ENCODE results near the gene R3HDM4. TPM values are rescaled to one million over a fixed set of nuclear protein-coding genes. Genes with fewer than 3 reads are reported as not detected.

R3HDM4 gene
- total RNA-seq, 1 experiment from 2014 or later, result 54.0 TPM

DNA sequence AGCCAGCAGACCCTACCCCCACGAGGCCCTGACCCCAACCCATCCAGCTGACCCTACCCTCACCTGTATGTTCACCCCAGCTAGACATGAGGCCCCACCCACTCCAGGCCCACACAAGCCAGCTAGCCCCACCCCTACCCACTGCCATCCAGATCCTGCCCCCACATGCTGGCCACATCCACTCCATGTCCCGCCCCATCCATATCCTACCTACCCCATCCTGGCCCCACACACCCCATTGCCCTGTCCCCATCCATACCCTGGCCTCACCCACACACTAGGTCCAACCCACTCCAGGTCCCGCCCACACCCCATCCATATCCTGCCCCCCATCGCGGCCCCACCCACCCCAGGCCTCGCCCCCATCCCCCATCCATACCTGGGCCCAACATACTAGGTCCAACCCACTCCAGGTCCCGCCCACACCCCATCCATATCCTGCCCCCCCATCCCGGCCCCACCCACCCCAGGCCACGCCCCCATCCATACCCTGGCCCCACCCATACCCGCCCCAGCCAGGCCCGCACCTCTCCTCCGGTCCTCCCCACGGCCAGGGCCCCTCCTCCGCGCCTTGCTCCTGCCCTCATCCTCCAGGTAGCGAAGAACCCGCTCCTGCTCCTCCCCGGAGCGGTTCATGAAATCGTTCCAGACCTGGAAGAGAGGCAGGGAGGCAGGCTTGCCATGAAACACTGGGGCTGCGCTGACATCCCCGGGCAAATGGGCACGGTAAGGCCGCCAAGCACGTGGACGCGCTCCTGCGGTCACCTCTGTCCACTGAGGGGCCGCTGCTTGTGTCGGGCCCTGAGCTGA lies 12.5 kb downstream of the R3HDM4 start:
- BruUV-seq (replicated peaks), result no TSS peak
- Mint-ChIP-seq H3K4me3 (ENCODE audit: low read depth, unreplicated experiment) (no peak overlapping the region), H3K27me3 (ENCODE audit: unreplicated experiment) (no peaks in the 10 kb centered on the region), H3K4me1 (ENCODE audit: low read depth, unreplicated experiment) (no peaks in the 10 kb centered on the region), H3K27ac (ENCODE audit: unreplicated experiment) (no peak overlapping the region), H3K9me3 (ENCODE audit: low read depth, unreplicated experiment) (no peaks in the 10 kb centered on the region), H3K36me3 (ENCODE audit: insufficient read depth, unreplicated experiment) (peaks cover 38% of the 10 kb centered on the region)
- CTCF ChIA-PET, result no interaction called here
- no peak for DNase-seq
- TF ChIP-seq, protein P1, sequence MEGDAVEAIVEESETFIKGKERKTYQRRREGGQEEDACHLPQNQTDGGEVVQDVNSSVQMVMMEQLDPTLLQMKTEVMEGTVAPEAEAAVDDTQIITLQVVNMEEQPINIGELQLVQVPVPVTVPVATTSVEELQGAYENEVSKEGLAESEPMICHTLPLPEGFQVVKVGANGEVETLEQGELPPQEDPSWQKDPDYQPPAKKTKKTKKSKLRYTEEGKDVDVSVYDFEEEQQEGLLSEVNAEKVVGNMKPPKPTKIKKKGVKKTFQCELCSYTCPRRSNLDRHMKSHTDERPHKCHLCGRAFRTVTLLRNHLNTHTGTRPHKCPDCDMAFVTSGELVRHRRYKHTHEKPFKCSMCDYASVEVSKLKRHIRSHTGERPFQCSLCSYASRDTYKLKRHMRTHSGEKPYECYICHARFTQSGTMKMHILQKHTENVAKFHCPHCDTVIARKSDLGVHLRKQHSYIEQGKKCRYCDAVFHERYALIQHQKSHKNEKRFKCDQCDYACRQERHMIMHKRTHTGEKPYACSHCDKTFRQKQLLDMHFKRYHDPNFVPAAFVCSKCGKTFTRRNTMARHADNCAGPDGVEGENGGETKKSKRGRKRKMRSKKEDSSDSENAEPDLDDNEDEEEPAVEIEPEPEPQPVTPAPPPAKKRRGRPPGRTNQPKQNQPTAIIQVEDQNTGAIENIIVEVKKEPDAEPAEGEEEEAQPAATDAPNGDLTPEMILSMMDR (IDR thresholded peaks at IDR 0.05; ENCODE audit: unreplicated experiment), result no peak
- intact Hi-C loops (cut with micrococcal nuclease; ENCODE audit: unreplicated experiment), result no loop called here

- no peak overlapping the region for H3K4me3 Mint-ChIP-seq (ENCODE audit: low read depth, unreplicated experiment)
- CTCF ChIA-PET, result no interaction called here
- no peak overlapping the region for H3K27ac Mint-ChIP-seq (ENCODE audit: unreplicated experiment)
- no peaks in the 10 kb centered on the region for H3K27me3 Mint-ChIP-seq (ENCODE audit: unreplicated experiment)
- DNase-seq, result no peak
- H3K36me3 Mint-ChIP-seq (ENCODE audit: insufficient read depth, unreplicated experiment), result peaks cover 41% of the 10 kb centered on the region
- intact Hi-C loops (cut with micrococcal nuclease; ENCODE audit: unreplicated experiment), result no loop called here
- no peaks in the 10 kb centered on the region for H3K9me3 Mint-ChIP-seq (ENCODE audit: low read depth, unreplicated experiment)
- TF ChIP-seq, protein P1 (IDR thresholded peaks at IDR 0.05; ENCODE audit: unreplicated experiment), result no peak
- BruUV-seq (replicated peaks), result no TSS peak
- no peaks in the 10 kb centered on the region for H3K4me1 Mint-ChIP-seq (ENCODE audit: low read depth, unreplicated experiment)
Observed at GRCh38 chr19:900043-900301, 13.0 kb downstream of the R3HDM4 start.

DNA sequence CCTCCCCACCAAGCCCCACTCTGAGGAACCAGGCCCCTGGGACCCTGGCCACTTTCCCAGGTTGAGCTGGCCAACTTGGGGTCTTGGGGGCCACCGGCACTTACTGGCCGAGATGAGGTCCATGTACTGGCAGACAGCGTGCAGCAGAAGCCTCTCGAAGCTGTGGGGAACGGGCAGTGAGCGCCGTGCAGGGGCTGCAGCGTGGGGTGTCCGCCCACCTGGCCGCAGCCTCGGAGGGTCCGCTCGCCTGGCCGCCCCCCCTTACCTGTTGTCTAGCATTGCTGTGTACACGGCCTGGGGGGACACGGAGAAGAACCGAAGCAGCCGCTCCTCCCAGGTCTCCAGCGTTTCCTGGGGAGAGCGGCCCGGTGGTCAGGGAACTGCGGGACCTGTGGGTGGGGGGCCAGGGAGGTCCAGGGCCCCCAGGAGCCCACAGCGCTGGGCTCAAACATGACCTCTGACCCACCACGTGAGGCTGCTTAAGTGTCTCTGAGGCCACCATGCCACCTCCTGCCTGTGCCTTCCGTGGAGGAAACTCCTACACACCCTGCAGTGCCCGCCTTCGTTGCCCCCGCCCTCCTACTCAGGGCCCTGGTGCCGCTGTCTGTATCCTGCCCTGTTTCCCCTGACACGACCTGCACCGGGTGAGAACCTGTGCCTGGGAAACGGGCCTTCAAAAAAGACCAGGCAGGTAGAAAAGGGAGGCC lies 13.5 kb downstream of the R3HDM4 start:
- Mint-ChIP-seq H3K36me3 (ENCODE audit: insufficient read depth, unreplicated experiment) (peaks cover 41% of the 10 kb centered on the region), H3K27me3 (ENCODE audit: unreplicated experiment) (no peaks in the 10 kb centered on the region), H3K9me3 (ENCODE audit: low read depth, unreplicated experiment) (no peaks in the 10 kb centered on the region), H3K27ac (ENCODE audit: unreplicated experiment) (no peak overlapping the region), H3K4me1 (ENCODE audit: low read depth, unreplicated experiment) (no peaks in the 10 kb centered on the region), H3K4me3 (ENCODE audit: low read depth, unreplicated experiment) (no peak overlapping the region)
- no TSS peak for BruUV-seq (replicated peaks)
- intact Hi-C loops (cut with micrococcal nuclease; ENCODE audit: unreplicated experiment), result no loop called here
- DNase-seq, result no peak
- TF ChIP-seq, protein P1 (IDR thresholded peaks at IDR 0.05; ENCODE audit: unreplicated experiment), result no peak
- CTCF ChIA-PET, result interaction anchor here (0.7 kb wide), 1 partner anchor 86 kb away, joined by 4 read pairs; no protein-coding TSS in a partner anchor

DNA sequence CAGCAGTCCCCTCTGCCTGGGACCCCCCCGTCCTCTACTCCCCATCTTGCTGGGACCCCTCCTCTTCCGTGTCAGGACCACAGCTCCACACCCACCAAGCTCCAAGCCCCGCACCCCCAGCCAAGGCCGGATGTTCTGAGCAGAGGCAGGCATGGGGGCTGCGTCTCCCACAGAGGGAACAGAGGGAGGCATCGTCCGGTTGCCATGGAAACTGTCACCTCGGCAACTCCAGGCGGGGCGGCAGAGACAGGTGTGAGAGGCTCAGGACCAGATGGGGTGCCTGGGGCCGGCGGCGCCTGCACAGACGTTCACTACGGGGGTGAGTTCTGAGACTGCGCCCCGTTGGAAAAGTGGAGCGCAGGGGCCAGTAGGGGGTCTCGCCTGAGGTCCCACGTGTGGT lies 14.4 kb downstream of the R3HDM4 start:
- H3K27me3 Mint-ChIP-seq (ENCODE audit: unreplicated experiment), result no peaks in the 10 kb centered on the region
- no peak overlapping the region for H3K4me3 Mint-ChIP-seq (ENCODE audit: low read depth, unreplicated experiment)
- TF ChIP-seq, protein P1 (IDR thresholded peaks at IDR 0.05; ENCODE audit: unreplicated experiment), result no peak
- H3K36me3 Mint-ChIP-seq (ENCODE audit: insufficient read depth, unreplicated experiment), result peaks cover 40% of the 10 kb centered on the region
- H3K9me3 Mint-ChIP-seq (ENCODE audit: low read depth, unreplicated experiment), result no peaks in the 10 kb centered on the region
- CTCF ChIA-PET, result interaction anchor here (0.6 kb wide), 1 partner anchor 466 kb away, joined by 3 read pairs; no protein-coding TSS in a partner anchor
- no peak for DNase-seq
- intact Hi-C loops (cut with micrococcal nuclease; ENCODE audit: unreplicated experiment), result no loop called here
- no peaks in the 10 kb centered on the region for H3K4me1 Mint-ChIP-seq (ENCODE audit: low read depth, unreplicated experiment)
- no peak overlapping the region for H3K27ac Mint-ChIP-seq (ENCODE audit: unreplicated experiment)
- BruUV-seq (replicated peaks), result no TSS peak
